ENCODE measurements around the gene PDILT. TPM values are rescaled to one million over a fixed set of nuclear protein-coding genes. Genes with fewer than 3 reads are reported as not detected.

The PDILT gene
- total RNA-seq, 1 experiment from 2014 or later, result not detected

- Histone ChIP-seq H3K4me1 (no peaks in the 10 kb centered on the region), H3K9me3 (no peaks in the 10 kb centered on the region), H3K4me3 (ENCODE audit: low read depth, low read length) (no peak overlapping the region), H3K36me3 (ENCODE audit: control insufficient read depth, insufficient read depth, low read length) (no peaks in the 10 kb centered on the region), H3K27me3 (replicated peaks; ENCODE audit: control insufficient read depth, insufficient read depth, low read length) (no peaks in the 10 kb centered on the region)
- DNase-seq, result no peak
- Mint-ChIP-seq H3K36me3 (ENCODE audit: insufficient read depth, unreplicated experiment) (no peaks in the 10 kb centered on the region), H3K9me3 (ENCODE audit: unreplicated experiment) (no peaks in the 10 kb centered on the region), H3K4me3 (ENCODE audit: unreplicated experiment) (no peak overlapping the region), H3K4me1 (ENCODE audit: low read depth, unreplicated experiment) (no peaks in the 10 kb centered on the region), H3K27ac (ENCODE audit: unreplicated experiment) (no peak overlapping the region), H3K27me3 (ENCODE audit: insufficient read depth, unreplicated experiment) (peaks cover 11% of the 10 kb centered on the region)
- no peak for TF ChIP-seq CTCF (IDR thresholded peaks at IDR 0.05; ENCODE audit: insufficient read depth in 1 of 2, low read depth in 1 of 2, low read length in 1 of 2, severe bottlenecking in 1 of 2, unreplicated experiment in 1 of 2)
- intact Hi-C loops (cut with micrococcal nuclease; ENCODE audit: unreplicated experiment), result no loop called here
- no TSS peak for BruUV-seq (replicated peaks)
- POLR2A ChIA-PET, result no interaction called here
- CTCF ChIA-PET, result no interaction called here
Measured at GRCh38 chr16:20377181-20377580, 27.4 kb downstream of the PDILT start.

- DNase-seq, result no peak
- Mint-ChIP-seq H3K27me3 (ENCODE audit: insufficient read depth, unreplicated experiment) (peaks cover 15% of the 10 kb centered on the region), H3K4me3 (ENCODE audit: unreplicated experiment) (no peak overlapping the region), H3K9me3 (ENCODE audit: unreplicated experiment) (no peaks in the 10 kb centered on the region), H3K4me1 (ENCODE audit: low read depth, unreplicated experiment) (no peaks in the 10 kb centered on the region), H3K27ac (ENCODE audit: unreplicated experiment) (no peak overlapping the region), H3K36me3 (ENCODE audit: insufficient read depth, unreplicated experiment) (no peaks in the 10 kb centered on the region)
- TF ChIP-seq CTCF (IDR thresholded peaks at IDR 0.05; ENCODE audit: insufficient read depth in 1 of 2, low read depth in 1 of 2, low read length in 1 of 2, severe bottlenecking in 1 of 2, unreplicated experiment in 1 of 2), result no peak
- no TSS peak for BruUV-seq (replicated peaks)
- Histone ChIP-seq H3K9me3 (no peaks in the 10 kb centered on the region), H3K27me3 (replicated peaks; ENCODE audit: control insufficient read depth, insufficient read depth, low read length) (no peaks in the 10 kb centered on the region), H3K36me3 (ENCODE audit: control insufficient read depth, insufficient read depth, low read length) (no peaks in the 10 kb centered on the region), H3K4me1 (no peaks in the 10 kb centered on the region), H3K4me3 (ENCODE audit: low read depth, low read length) (no peak overlapping the region)
- CTCF ChIA-PET, result no interaction called here
- POLR2A ChIA-PET, result no interaction called here
- intact Hi-C loops (cut with micrococcal nuclease; ENCODE audit: unreplicated experiment), result no loop called here
Measured at GRCh38 chr16:20372701-20373100, 31.8 kb downstream of the PDILT start.

- no peaks in the 10 kb centered on the region for H3K4me1 ChIP-seq
- Mint-ChIP-seq H3K4me1 (ENCODE audit: low read depth, unreplicated experiment) (no peaks in the 10 kb centered on the region), H3K36me3 (ENCODE audit: insufficient read depth, unreplicated experiment) (no peaks in the 10 kb centered on the region), H3K27me3 (ENCODE audit: insufficient read depth, unreplicated experiment) (peaks cover 23% of the 10 kb centered on the region), H3K4me3 (ENCODE audit: unreplicated experiment) (no peak overlapping the region), H3K9me3 (ENCODE audit: unreplicated experiment) (no peaks in the 10 kb centered on the region), H3K27ac (ENCODE audit: unreplicated experiment) (no peak overlapping the region)
- no TSS peak for BruUV-seq (replicated peaks)
- intact Hi-C loops (cut with micrococcal nuclease; ENCODE audit: unreplicated experiment), result no loop called here
- no peaks in the 10 kb centered on the region for H3K36me3 ChIP-seq (ENCODE audit: control insufficient read depth, insufficient read depth, low read length)
- no peak for DNase-seq
- no peak overlapping the region for H3K4me3 ChIP-seq (ENCODE audit: low read depth, low read length)
- ChIA-PET POLR2A (no interaction called here), CTCF (no interaction called here)
- H3K9me3 ChIP-seq, result no peaks in the 10 kb centered on the region
- H3K27me3 ChIP-seq (replicated peaks; ENCODE audit: control insufficient read depth, insufficient read depth, low read length), result no peaks in the 10 kb centered on the region
- TF ChIP-seq CTCF (IDR thresholded peaks at IDR 0.05; ENCODE audit: insufficient read depth in 1 of 2, low read depth in 1 of 2, low read length in 1 of 2, severe bottlenecking in 1 of 2, unreplicated experiment in 1 of 2), result no peak
Measured at GRCh38 chr16:20369452-20370054, 35.0 kb downstream of the PDILT start.
